ENCODE measurements around the gene CNN2.

The CNN2 gene

DNA sequence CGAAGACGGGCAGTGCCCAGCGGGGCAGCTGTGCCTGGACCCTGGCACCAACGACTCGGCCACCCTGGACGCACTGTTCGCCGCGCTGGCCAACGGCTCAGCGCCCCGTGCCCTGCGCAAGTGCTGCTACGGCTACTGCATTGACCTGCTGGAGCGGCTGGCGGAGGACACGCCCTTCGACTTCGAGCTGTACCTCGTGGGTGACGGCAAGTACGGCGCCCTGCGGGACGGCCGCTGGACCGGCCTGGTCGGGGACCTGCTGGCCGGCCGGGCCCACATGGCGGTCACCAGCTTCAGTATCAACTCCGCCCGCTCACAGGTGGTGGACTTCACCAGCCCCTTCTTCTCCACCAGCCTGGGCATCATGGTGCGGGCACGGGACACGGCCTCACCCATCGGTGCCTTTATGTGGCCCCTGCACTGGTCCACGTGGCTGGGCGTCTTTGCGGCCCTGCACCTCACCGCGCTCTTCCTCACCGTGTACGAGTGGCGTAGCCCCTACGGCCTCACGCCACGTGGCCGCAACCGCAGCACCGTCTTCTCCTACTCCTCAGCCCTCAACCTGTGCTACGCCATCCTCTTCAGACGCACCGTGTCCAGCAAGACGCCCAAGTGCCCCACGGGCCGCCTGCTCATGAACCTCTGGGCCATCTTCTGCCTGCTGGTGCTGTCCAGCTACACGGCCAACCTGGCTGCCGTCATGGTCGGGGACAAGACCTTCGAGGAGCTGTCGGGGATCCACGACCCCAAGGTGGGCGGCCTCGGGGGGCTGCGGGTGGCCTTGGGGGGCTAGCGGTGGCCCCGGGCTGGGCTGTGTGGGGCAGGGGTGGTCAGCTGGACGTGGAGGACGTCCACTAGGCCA is 21.4 kb upstream of the CNN2 start:
- H3K27ac ChIP-seq (ENCODE audit: low read depth, low read length, severe bottlenecking) = no peak overlapping the region
- no peaks in the 10 kb centered on the region for H3K9me3 ChIP-seq (ENCODE audit: control insufficient read depth, low read length)
- WGBS, 2 experiments (ENCODE audit: insufficient coverage in 2 of 2) = 93 to 94% methylated on average over 61 to 65 of the region's 70 CpGs
- peaks cover 6% of the 10 kb centered on the region for H3K36me3 ChIP-seq (ENCODE audit: control insufficient read depth, insufficient read depth, low read length)
- H3K4me1 ChIP-seq (ENCODE audit: control insufficient read depth, insufficient read depth, low read length, poor library complexity, severe bottlenecking) = no peaks in the 10 kb centered on the region
- no peak overlapping the region for H3K4me3 ChIP-seq (ENCODE audit: extremely low read depth, insufficient read depth, low read length, poor library complexity, severe bottlenecking)

DNA sequence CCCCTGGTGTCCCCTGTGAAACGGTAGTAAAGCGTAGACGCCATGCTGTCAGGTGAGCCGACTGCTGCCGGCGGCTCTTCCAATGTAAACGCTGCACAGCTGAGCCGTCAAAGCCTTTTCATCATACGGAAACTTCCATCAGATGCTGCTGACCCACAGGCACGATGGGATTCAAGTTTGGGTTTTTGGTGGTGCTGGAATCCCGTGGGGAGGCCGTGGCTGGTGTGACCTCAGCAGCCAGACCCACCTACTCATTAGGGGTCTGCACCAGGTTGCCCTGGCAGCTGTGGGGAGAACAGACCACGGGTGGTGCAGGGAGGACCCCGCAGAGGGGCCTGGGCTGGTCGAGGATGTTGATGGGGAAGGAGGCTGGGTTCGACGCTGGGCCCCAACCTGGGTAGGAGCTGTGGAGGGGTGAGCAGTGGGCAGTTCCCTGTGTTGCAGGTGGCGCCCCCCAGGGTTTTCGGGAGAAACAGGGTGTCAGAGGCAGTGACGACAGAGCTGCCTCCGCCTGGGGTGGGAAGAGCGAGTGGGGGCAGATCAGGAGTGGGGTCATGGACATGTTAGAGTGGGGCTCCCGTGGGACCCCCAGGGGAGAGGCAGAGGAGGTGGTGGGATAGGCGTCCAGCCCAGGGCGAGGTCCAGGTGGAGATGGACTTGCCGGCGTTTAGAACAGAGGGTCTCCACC is 19.6 kb upstream of the CNN2 start:
- no peak overlapping the region for H3K4me3 ChIP-seq (ENCODE audit: extremely low read depth, insufficient read depth, low read length, poor library complexity, severe bottlenecking)
- WGBS, 2 experiments (ENCODE audit: insufficient coverage in 2 of 2) = 88 to 91% methylated on average over 22 to 24 of the region's 27 CpGs
- H3K4me1 ChIP-seq (ENCODE audit: control insufficient read depth, insufficient read depth, low read length, poor library complexity, severe bottlenecking) = no peaks in the 10 kb centered on the region
- H3K36me3 ChIP-seq (ENCODE audit: control insufficient read depth, insufficient read depth, low read length) = peaks cover 20% of the 10 kb centered on the region
- no peaks in the 10 kb centered on the region for H3K9me3 ChIP-seq (ENCODE audit: control insufficient read depth, low read length)
- no peak overlapping the region for H3K27ac ChIP-seq (ENCODE audit: low read depth, low read length, severe bottlenecking)

GRCh38 chr19:1007399-1008251 is 18.8 kb upstream of the CNN2 start:
- Histone ChIP-seq H3K4me1 (ENCODE audit: control insufficient read depth, insufficient read depth, low read length, poor library complexity, severe bottlenecking) (no peaks in the 10 kb centered on the region), H3K4me3 (ENCODE audit: extremely low read depth, insufficient read depth, low read length, poor library complexity, severe bottlenecking) (no peak overlapping the region), H3K9me3 (ENCODE audit: control insufficient read depth, low read length) (no peaks in the 10 kb centered on the region), H3K36me3 (ENCODE audit: control insufficient read depth, insufficient read depth, low read length) (peaks cover 28% of the 10 kb centered on the region), H3K27ac (ENCODE audit: low read depth, low read length, severe bottlenecking) (no peak overlapping the region)
- WGBS, 2 experiments (ENCODE audit: insufficient coverage in 2 of 2) = 96 to 98% methylated on average over 50 to 60 of the region's 73 CpGs

DNA sequence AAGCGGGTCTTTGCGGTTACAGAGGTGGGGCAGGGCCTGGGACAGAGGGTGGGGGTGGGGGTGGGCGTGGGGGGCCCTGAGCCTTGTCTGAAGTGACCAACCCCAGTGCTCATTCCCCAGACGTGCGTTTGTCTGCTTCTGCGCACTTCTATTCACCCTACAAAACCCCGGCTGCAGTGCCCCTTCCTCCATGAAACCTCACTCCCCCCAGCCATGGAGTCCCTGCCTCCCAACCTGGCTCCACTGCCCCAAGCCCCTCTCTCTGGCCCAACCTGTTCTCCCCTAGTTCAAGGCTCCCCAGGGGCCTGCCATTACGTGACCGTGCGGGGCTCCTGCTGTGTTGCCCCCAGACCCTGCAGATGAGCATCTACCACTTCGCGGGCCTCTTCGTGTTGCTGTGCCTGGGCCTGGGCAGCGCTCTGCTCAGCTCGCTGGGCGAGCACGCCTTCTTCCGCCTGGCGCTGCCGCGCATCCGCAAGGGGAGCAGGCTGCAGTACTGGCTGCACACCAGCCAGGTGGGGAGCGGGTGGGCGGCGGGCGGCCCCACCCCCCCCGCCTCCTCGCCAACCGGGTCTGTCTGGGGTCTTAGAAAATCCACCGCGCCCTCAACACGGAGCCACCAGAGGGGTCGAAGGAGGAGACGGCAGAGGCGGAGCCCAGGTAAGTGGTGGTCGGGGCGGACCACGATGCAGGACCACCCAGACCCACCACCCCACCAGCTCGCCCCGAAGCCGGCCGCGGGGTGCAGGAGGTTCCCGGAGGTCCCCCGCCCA is 18.0 kb upstream of the CNN2 start:
- WGBS, 2 experiments (ENCODE audit: insufficient coverage in 2 of 2) = 94 to 97% methylated on average over 35 to 42 of the region's 45 CpGs

DNA sequence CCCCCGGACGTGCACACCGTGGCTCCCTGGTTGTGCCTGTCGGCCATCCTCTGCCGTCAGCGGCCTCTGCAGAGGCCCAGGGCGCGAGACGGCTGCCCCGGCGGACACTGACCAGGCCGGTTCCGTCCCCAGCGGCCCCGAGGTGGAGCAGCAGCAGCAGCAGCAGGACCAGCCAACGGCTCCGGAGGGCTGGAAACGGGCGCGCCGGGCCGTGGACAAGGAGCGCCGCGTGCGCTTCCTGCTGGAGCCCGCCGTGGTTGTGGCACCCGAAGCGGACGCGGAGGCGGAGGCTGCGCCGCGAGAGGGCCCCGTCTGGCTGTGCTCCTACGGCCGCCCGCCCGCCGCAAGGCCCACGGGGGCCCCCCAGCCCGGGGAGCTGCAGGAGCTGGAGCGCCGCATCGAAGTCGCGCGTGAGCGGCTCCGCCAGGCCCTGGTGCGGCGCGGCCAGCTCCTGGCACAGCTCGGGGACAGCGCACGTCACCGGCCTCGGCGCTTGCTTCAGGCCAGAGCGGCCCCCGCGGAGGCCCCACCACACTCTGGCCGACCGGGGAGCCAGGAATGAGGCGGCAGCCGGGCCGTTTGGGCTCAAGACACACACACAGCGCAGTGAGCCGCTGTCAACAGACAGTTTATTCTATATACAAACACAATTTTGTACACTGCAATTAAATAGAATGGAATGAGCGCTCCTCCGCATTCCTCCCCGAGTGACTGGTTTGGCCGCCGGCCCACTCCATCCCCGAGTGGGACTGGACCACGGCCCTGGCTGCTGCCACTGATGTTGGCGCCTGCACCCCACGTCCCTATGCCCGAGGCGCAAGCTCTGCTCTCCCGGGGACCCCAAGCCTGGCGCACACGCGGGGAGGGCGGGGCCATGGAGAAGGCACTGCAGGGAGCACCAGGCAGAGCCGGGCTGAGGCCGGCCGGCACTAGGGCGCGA is 17.1 kb upstream of the CNN2 start:
- Histone ChIP-seq H3K27ac (ENCODE audit: low read depth, low read length, severe bottlenecking) (no peak overlapping the region), H3K36me3 (ENCODE audit: control insufficient read depth, insufficient read depth, low read length) (peaks cover 44% of the 10 kb centered on the region)

More for the DNA sequence above, 18.0 kb upstream of the CNN2 start:
- Histone ChIP-seq H3K4me1 (ENCODE audit: control insufficient read depth, insufficient read depth, low read length, poor library complexity, severe bottlenecking) (no peaks in the 10 kb centered on the region), H3K9me3 (ENCODE audit: control insufficient read depth, low read length) (no peaks in the 10 kb centered on the region), H3K4me3 (ENCODE audit: extremely low read depth, insufficient read depth, low read length, poor library complexity, severe bottlenecking) (no peak overlapping the region), H3K36me3 (ENCODE audit: control insufficient read depth, insufficient read depth, low read length) (peaks cover 36% of the 10 kb centered on the region), H3K27ac (ENCODE audit: low read depth, low read length, severe bottlenecking) (no peak overlapping the region)

GRCh38 chr19:1009981-1010538 is 16.3 kb upstream of the CNN2 start:
- H3K36me3 ChIP-seq (ENCODE audit: control insufficient read depth, insufficient read depth, low read length) = peaks cover 52% of the 10 kb centered on the region
- WGBS, 2 experiments (ENCODE audit: insufficient coverage in 2 of 2) = 94% methylated on average over 22 to 23 of the region's 29 CpGs
- H3K9me3 ChIP-seq (ENCODE audit: control insufficient read depth, low read length) = no peaks in the 10 kb centered on the region
- H3K27ac ChIP-seq (ENCODE audit: low read depth, low read length, severe bottlenecking) = no peak overlapping the region
- H3K4me1 ChIP-seq (ENCODE audit: control insufficient read depth, insufficient read depth, low read length, poor library complexity, severe bottlenecking) = no peaks in the 10 kb centered on the region
- H3K4me3 ChIP-seq (ENCODE audit: extremely low read depth, insufficient read depth, low read length, poor library complexity, severe bottlenecking) = no peak overlapping the region

More for the DNA sequence above, 17.1 kb upstream of the CNN2 start:
- H3K9me3 ChIP-seq (ENCODE audit: control insufficient read depth, low read length) = no peaks in the 10 kb centered on the region
- WGBS, 2 experiments (ENCODE audit: insufficient coverage in 2 of 2) = 95 to 97% methylated on average over 64 to 86 of the region's 92 CpGs
- H3K4me1 ChIP-seq (ENCODE audit: control insufficient read depth, insufficient read depth, low read length, poor library complexity, severe bottlenecking) = no peaks in the 10 kb centered on the region
- no peak overlapping the region for H3K4me3 ChIP-seq (ENCODE audit: extremely low read depth, insufficient read depth, low read length, poor library complexity, severe bottlenecking)

DNA sequence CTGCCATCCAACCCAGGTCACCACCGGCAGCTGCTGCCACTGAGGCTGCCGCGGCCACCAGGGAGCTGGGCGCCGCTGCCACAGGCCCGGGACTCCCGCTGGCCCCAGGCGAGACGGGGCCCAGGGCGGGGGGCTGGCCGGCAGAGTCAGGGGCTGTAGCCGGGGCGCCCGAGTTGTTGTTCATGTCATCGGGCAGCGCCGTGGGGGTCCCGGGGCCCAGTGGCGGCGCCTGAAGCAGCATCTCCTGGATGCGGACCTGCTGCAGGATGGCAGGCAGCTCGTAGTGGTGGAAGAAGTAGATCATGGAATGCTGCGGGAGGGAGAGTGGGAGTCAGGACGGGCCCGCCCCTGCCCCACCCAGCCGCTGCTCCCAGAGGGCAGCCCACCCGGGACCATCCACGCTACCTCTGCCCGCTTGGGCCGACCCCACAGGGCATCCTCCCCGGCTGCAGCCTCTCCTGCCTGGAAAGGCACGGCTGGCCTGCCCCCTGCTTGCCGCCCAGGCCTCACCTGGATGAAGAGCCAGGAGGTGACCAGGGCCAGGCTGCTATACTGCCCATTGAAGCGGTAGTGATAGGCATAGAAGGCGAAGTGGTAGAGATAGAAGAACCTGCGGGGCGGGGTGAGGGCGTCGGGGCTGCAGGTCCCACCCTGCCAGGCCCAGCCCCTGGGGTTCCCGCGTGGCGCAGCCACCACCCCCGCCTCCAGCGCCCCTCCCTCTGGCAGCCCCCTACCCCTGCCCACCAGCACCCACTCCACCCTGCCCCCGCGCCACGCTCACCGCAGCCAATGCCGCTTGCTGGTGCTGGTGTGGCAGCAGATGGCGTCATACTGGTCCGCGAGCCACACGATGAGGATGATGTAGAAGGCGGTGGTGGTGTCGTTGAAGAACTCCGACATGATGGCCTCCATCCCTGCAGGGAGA is 15.6 kb upstream of the CNN2 start:
- Histone ChIP-seq H3K4me3 (ENCODE audit: extremely low read depth, insufficient read depth, low read length, poor library complexity, severe bottlenecking) (no peak overlapping the region), H3K36me3 (ENCODE audit: control insufficient read depth, insufficient read depth, low read length) (peaks cover 54% of the 10 kb centered on the region), H3K27ac (ENCODE audit: low read depth, low read length, severe bottlenecking) (no peak overlapping the region), H3K9me3 (ENCODE audit: control insufficient read depth, low read length) (no peaks in the 10 kb centered on the region), H3K4me1 (ENCODE audit: control insufficient read depth, insufficient read depth, low read length, poor library complexity, severe bottlenecking) (peaks cover 4% of the 10 kb centered on the region)
- 94 to 96% methylated on average over 34 to 53 of the region's 56 CpGs for WGBS, 2 experiments (ENCODE audit: insufficient coverage in 2 of 2)

DNA sequence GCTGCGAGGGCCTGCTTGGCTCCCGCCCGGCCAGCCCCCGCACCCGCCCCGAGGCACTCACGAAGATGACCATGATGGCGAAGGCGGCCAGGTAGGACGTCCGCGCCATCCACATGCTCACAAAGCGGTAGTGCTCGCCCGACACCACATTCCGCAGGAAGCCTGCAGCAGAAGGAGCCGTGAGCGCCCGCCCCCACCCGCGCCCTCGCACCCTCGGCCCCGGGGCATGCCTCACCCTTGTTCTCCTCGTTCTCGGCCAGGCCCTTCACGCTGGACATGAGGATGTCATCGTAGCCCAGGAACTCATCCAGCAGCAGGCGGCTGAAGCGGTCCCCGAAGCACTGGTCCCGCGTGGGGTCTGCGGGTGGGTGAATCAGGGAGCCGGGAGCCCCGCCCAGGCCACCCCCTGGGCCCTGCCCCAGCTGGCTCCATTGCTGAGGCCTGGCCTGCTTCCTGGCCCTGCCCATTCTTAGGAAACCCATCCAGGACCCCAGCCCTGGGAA is 14.5 kb upstream of the CNN2 start:
- H3K4me3 ChIP-seq (ENCODE audit: extremely low read depth, insufficient read depth, low read length, poor library complexity, severe bottlenecking) = no peak overlapping the region
- WGBS, 2 experiments (ENCODE audit: insufficient coverage in 2 of 2) = 95 to 97% methylated on average over 35 to 36 of the region's 36 CpGs
- H3K4me1 ChIP-seq (ENCODE audit: control insufficient read depth, insufficient read depth, low read length, poor library complexity, severe bottlenecking) = peaks cover 14% of the 10 kb centered on the region

More for the DNA sequence above, 14.5 kb upstream of the CNN2 start:
- H3K36me3 ChIP-seq (ENCODE audit: control insufficient read depth, insufficient read depth, low read length) = peaks cover 54% of the 10 kb centered on the region
- H3K27ac ChIP-seq (ENCODE audit: low read depth, low read length, severe bottlenecking) = no peak overlapping the region
- no peaks in the 10 kb centered on the region for H3K9me3 ChIP-seq (ENCODE audit: control insufficient read depth, low read length)
